Astrocyte (in vitro differentiated cells and primary cell): ENCODE data around the gene GRB10.

Experiments
- CTCF ChIP-seq: IDR thresholded peaks from 2 replicates; pipeline ENCODE4 v1.5.1; 2011; ENCODE audit warnings: low read depth, mild to moderate bottlenecking, inconsistent platforms, low read length, moderate library complexity; ENCODE audit not compliant: insufficient read depth
- EZH2 ChIP-seq: IDR thresholded peaks from 2 replicates; pipeline ENCODE4 v1.6.1; 2012; ENCODE audit warnings: mild to moderate bottlenecking, low read length, inconsistent platforms; ENCODE audit not compliant: insufficient read depth

DNA sequence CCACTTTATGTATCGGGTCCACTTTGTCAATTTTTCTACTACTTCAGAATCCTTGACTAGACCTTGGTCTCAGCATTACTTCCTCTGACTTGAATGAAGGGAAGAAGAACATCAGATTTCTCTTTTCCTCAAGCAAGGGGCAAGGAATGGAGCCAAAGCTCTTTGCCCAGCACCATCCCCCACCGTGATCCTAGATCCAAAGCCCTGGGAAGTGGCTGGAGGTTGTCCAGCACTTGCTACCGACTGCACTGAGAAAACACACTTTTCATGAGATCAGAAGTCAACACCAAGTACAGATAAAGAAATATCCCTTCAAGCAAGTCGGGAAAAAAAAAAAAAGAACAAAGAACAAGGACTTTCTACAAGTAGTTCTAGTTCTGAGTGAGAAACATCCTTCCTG lies 115.4 kb downstream of the GRB10 start:
- no peak for TF ChIP-seq CTCF
- TF ChIP-seq EZH2 = no peak
